Measurements from ENCODE around the gene PREB. TPM values are rescaled to one million over a fixed set of nuclear protein-coding genes. Genes with fewer than 3 reads are reported as not detected.

Gene PREB
- total and polyA plus RNA-seq, 4 donors, result 25.8 to 66.8 (median 43.5) TPM

DNA sequence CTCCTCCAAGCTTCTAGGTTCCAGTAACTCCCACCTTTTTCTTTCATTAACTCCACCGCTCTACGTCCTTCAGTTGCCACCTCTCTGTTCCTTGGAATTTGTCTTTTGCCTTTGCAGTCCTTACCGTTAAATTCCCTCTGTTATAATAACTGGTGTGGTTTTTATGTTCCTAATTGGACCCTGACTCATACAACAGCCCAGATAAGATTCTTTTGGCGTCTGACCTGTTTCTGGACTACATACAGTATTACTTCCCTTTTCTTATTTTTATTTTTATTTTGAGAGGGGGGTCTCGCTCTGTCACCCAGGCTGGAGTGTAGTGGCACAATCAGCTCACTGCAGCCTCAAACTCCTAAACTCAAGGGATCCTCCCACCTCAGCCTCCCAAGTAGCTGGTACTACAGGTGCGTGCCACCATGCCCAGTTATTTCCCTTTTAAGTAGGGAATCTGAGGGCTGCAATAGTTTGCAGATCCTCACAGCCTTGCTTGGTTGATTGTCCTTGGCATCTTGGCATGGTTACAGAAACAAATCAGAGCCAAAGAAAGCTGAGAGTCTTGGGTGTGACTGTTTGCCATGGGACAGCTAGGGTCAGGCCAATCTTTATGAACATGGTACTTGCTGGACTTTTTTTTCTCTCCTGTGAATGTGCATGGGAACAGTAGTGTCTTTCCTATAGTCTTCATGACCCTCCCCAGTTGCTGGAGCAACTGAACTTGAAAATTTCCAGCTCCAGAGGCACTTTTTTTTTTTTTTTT is 36.3 kb upstream of the PREB start:
- TF ChIP-seq, protein P1, sequence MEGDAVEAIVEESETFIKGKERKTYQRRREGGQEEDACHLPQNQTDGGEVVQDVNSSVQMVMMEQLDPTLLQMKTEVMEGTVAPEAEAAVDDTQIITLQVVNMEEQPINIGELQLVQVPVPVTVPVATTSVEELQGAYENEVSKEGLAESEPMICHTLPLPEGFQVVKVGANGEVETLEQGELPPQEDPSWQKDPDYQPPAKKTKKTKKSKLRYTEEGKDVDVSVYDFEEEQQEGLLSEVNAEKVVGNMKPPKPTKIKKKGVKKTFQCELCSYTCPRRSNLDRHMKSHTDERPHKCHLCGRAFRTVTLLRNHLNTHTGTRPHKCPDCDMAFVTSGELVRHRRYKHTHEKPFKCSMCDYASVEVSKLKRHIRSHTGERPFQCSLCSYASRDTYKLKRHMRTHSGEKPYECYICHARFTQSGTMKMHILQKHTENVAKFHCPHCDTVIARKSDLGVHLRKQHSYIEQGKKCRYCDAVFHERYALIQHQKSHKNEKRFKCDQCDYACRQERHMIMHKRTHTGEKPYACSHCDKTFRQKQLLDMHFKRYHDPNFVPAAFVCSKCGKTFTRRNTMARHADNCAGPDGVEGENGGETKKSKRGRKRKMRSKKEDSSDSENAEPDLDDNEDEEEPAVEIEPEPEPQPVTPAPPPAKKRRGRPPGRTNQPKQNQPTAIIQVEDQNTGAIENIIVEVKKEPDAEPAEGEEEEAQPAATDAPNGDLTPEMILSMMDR (IDR thresholded peaks at IDR 0.05; ENCODE audit: control extremely low read depth, extremely low read depth), result no peak
- no peak for ATAC-seq (ENCODE audit: insufficient read depth, low FRiP score)

DNA sequence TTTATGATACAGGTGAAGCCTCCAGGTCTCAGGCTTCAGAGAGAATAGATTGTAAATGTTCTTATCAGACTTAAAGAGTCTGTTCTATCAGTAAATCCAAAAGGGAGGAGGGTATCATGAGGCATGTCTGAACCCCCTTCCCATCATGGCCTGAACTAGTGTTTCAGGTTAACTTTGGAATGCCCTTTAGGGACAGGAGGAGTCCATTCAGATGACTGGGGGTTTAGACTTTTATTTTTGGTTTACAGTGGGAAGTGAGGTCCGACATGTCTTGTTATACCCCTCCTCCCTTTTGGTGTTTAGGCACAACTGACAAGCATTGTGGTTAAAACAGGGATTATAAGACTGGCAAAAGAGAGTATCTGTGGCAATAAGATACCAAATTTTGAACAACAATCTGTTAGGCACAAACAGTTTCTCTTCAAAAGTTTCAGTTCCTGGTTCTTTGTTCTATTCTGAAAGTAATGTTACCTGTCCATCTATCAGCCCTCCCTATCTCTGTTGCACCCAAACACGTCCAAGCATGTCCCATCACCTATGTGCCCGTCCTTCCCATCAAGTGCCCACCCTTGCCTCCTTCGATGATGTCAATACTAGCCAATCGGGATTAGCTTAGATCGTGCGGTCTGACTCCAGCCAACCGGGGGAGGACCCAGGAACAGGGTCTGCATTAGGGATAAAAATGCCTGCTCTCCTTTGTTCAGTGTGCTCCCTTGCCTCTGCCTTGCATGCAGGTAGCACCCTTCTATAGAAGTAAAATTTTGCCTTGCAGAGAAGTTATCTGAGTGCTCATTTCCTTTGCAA is 30.7 kb upstream of the PREB start:
- peaks cover 0 to under 1% (median 0%) of the 10 kb centered on the region in 3 donors for H3K27me3 ChIP-seq (ENCODE audit: control insufficient read depth in 3 of 3, insufficient read depth in 3 of 3, low read length in 2 of 3)
- H3K9me3 ChIP-seq (ENCODE audit: control insufficient read depth in 4 of 4, insufficient read depth in 3 of 4, low read length in 3 of 4), result no peaks in the 10 kb centered on the region
- TF ChIP-seq, protein P1 (IDR thresholded peaks at IDR 0.05; ENCODE audit: control extremely low read depth, extremely low read depth), result no peak
- H3K4me3 ChIP-seq, result no peak overlapping the region
- no peaks in the 10 kb centered on the region for H3K36me3 ChIP-seq (ENCODE audit: control insufficient read depth in 4 of 4, insufficient read depth in 4 of 4, low read length in 4 of 4)
- H3K9ac ChIP-seq (ENCODE audit: insufficient read depth in 1 of 2, low read length in 2 of 2), result no peak overlapping the region
- ATAC-seq (ENCODE audit: insufficient read depth, low FRiP score) (no peak), DNase-seq (no peak)
- H3K27ac ChIP-seq (ENCODE audit: low read depth in 1 of 2, low read length in 1 of 2), result no peak overlapping the region
- 86 to 89% methylated on average over 8 of the region's 8 CpGs for WGBS, 2 donors
- peaks cover 0 to 3% (median 0%) of the 10 kb centered on the region in 5 donors for H3K4me1 ChIP-seq (ENCODE audit: control insufficient read depth in 5 of 5, insufficient read depth in 5 of 5, low read length in 5 of 5)

More for the DNA sequence above, 36.3 kb upstream of the PREB start:
- Histone ChIP-seq H3K27me3 (ENCODE audit: control insufficient read depth in 3 of 3, insufficient read depth in 3 of 3, low read length in 2 of 3) (peaks cover 0 to 27% (median 9%) of the 10 kb centered on the region in 3 donors), H3K9me3 (ENCODE audit: control insufficient read depth in 4 of 4, insufficient read depth in 3 of 4, low read length in 3 of 4) (no peaks in the 10 kb centered on the region), H3K27ac (ENCODE audit: low read depth in 1 of 2, low read length in 1 of 2) (no peak overlapping the region), H3K36me3 (ENCODE audit: control insufficient read depth in 4 of 4, insufficient read depth in 4 of 4, low read length in 4 of 4) (no peaks in the 10 kb centered on the region), H3K4me3 (no peak overlapping the region), H3K4me1 (ENCODE audit: control insufficient read depth in 5 of 5, insufficient read depth in 5 of 5, low read length in 5 of 5) (peaks cover 0 to 4% (median 0%) of the 10 kb centered on the region in 5 donors), H3K9ac (ENCODE audit: insufficient read depth in 1 of 2, low read length in 2 of 2) (no peak overlapping the region)
- 72 to 73% methylated on average over 6 of the region's 6 CpGs for WGBS, 2 donors
- DNase-seq, result no peak

DNA sequence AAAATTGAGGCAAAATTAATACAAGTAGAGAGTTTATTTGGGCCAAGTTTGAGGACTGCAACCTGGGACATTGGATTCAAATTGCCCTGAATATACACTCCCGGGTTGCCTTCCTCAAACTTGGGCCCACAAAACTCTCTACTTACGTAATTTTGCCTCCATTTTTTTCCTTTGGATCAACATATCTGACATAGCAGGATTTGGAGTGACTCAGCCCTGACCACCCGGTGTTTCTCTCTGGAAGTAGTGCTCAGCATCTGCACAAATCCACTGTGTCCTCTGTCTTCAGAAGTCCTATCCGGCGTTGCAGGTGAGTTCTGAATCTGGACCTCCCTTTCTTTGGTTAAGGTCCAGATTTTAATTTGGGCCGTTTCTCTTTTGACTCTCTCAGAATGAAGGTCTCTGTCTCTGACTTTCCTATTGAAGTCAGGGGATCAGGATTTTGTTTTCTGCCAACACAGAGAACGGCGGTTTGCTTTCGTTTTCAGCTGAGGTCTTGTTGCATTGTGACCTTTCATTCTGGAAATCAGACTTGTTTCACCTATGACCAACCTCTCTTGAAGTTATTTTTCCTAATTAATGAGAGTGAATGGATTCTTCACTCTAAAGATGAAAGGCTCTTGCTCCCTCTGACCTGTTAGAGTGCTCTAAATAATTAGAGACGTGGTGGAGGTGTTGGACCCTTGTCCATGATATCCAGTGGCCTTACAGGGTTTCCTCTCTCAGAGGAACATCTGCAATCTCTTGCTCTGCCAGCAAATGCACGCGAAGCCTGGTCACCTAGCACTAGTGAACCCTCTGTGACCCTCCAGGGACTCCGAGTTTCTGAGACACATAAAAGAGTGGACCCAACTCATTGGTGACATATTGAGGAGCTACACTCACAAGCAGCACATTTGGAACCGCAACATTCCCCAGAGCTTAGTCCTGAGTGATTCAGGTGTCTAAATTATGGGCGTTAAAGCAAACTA is 28.0 kb upstream of the PREB start:
- 83 to 89% methylated on average over 15 of the region's 15 CpGs for WGBS, 2 donors
- ATAC-seq (ENCODE audit: insufficient read depth, low FRiP score) (no peak), DNase-seq (no peak)
- Histone ChIP-seq H3K4me3 (no peak overlapping the region), H3K9me3 (ENCODE audit: control insufficient read depth in 4 of 4, insufficient read depth in 3 of 4, low read length in 3 of 4) (no peaks in the 10 kb centered on the region), H3K36me3 (ENCODE audit: control insufficient read depth in 4 of 4, insufficient read depth in 4 of 4, low read length in 4 of 4) (no peaks in the 10 kb centered on the region), H3K27ac (ENCODE audit: low read depth in 1 of 2, low read length in 1 of 2) (no peak overlapping the region), H3K27me3 (ENCODE audit: control insufficient read depth in 3 of 3, insufficient read depth in 3 of 3, low read length in 2 of 3) (no peaks in the 10 kb centered on the region), H3K4me1 (ENCODE audit: control insufficient read depth in 5 of 5, insufficient read depth in 5 of 5, low read length in 5 of 5) (no peaks in the 10 kb centered on the region), H3K9ac (ENCODE audit: insufficient read depth in 1 of 2, low read length in 2 of 2) (no peak overlapping the region)
- TF ChIP-seq, protein P1 (IDR thresholded peaks at IDR 0.05; ENCODE audit: control extremely low read depth, extremely low read depth), result no peak

Data from lung (tissue), 12 donors.